GM23248 (cell line): Measurements from ENCODE around the gene STOM. TPM values are rescaled to one million over a fixed set of nuclear protein-coding genes. Genes with fewer than 3 reads are reported as not detected.

Experiments
- DNase-seq: peaks from one replicate; pipeline ENCODE4 v3.0.0-alpha.2; 2015
- H2AFZ ChIP-seq: fragments of 200-600 bp; sonication (generic); 2 replicates; pipeline ENCODE4 v1.6.1; 2016; ENCODE audit warnings: antibody characterized with exemption
- H3F3A ChIP-seq: fragments of 200-600 bp; sonication (generic); 2 replicates; pipeline ENCODE4 v1.6.1; 2016; ENCODE audit warnings: mild to moderate bottlenecking, antibody characterized with exemption, mixed run types; ENCODE audit not compliant: insufficient read depth
- H3K27ac ChIP-seq: fragments of 200-600 bp; sonication (generic); 2 replicates; pipeline ENCODE4 v1.5.1; 2016; ENCODE audit warnings: mild to moderate bottlenecking
- H3K27me3 ChIP-seq: fragments of 200-600 bp; sonication (generic); replicated peaks from 2 replicates; pipeline ENCODE4 v1.6.1; 2016; ENCODE audit warnings: mild to moderate bottlenecking; ENCODE audit not compliant: insufficient read depth
- H3K36me3 ChIP-seq: fragments of 200-600 bp; sonication (generic); 2 replicates; pipeline ENCODE4 v1.6.1; 2016; ENCODE audit warnings: low read depth, mild to moderate bottlenecking
- H3K4me1 ChIP-seq: fragments of 200-600 bp; sonication (generic); 2 replicates; pipeline ENCODE4 v1.6.1; 2016; ENCODE audit warnings: mild to moderate bottlenecking; ENCODE audit not compliant: insufficient read depth
- H3K4me2 ChIP-seq: fragments of 200-600 bp; sonication (generic); one replicate; pipeline ENCODE4 v1.6.1; 2016; ENCODE audit warnings: mild to moderate bottlenecking; ENCODE audit not compliant: unreplicated experiment
- H3K4me3 ChIP-seq: fragments of 200-600 bp; sonication (generic); 2 replicates; pipeline ENCODE4 v1.5.1; 2016; ENCODE audit warnings: mild to moderate bottlenecking
- H3K79me2 ChIP-seq: fragments of 200-600 bp; sonication (generic); 2 replicates; pipeline ENCODE4 v1.6.1; 2016; ENCODE audit warnings: mild to moderate bottlenecking; ENCODE audit not compliant: insufficient read depth
- H3K9ac ChIP-seq: fragments of 200-600 bp; sonication (generic); 2 replicates; pipeline ENCODE4 v1.6.1; 2016; ENCODE audit warnings: mild to moderate bottlenecking
- H3K9me2 ChIP-seq: fragments of 200-600 bp; sonication (generic); 2 replicates; pipeline ENCODE4 v1.6.1; 2016; ENCODE audit warnings: mixed run types, mild to moderate bottlenecking, moderate library complexity; ENCODE audit not compliant: insufficient read depth
- H3K9me3 ChIP-seq: fragments of 200-600 bp; sonication (generic); one replicate; pipeline ENCODE4 v1.6.1; 2017; ENCODE audit warnings: low read depth
- H4K20me1 ChIP-seq: fragments of 200-600 bp; sonication (generic); 2 replicates; pipeline ENCODE4 v1.6.0; 2016; ENCODE audit not compliant: insufficient read depth
- EZH2 ChIP-seq: fragments of 200-600 bp; sonication (generic); IDR thresholded peaks from 2 replicates; pipeline ENCODE4 v1.6.1; 2018; ENCODE audit warnings: antibody characterized with exemption, mild to moderate bottlenecking; ENCODE audit not compliant: insufficient read depth, poor library complexity, severe bottlenecking
- EZH2phosphoT487 ChIP-seq: fragments of 200-600 bp; sonication (generic); IDR thresholded peaks from 2 replicates; pipeline ENCODE4 v1.6.1; 2018; ENCODE audit warnings: antibody characterized with exemption, moderate library complexity, mild to moderate bottlenecking, low read depth; ENCODE audit not compliant: insufficient read depth
- WGBS, 2 experiments: methylation state at CpG; one replicate each; pipeline ENCODE4 v1.1.6; 2015 to 2017; ENCODE audit warnings: low lambda C conversion rate in 2 of 2, low coverage in 1 of 2; ENCODE audit errors: missing lambda C conversion rate in 2 of 2; 5-methylcytosine and 5-hydroxymethylcytosine counted together
- in situ Hi-C: fragments of 300-500 bp; cut with MboI; formaldehyde crosslinking; loops from 2 replicates; pipeline ENCODE4 v1.15.0; 2020
- polyA plus RNA-seq: library from polyadenylated mRNA; unstranded; fragments of >200 nt; fragmentation: Nextera tagmentation; extraction: Ambion mirVana; gene quantifications from 2 replicates; pipeline ENCODE4 v1.2.1, GENCODE V29; 2016
- total RNA-seq: library from RNA; depleted of rRNA; stranded (reverse); fragments of >200 nt; shearing (Covaris generic); gene quantifications from 2 replicates; pipeline ENCODE4 v1.2.3, GENCODE V29; 2014

The STOM gene
- total and polyA plus RNA-seq, 2 experiments from 2014 or later: 58.0 to 68.5 TPM

- in situ Hi-C loops: no loop called here
Measured at GRCh38 chr9:121388140-121388905, 18.3 kb upstream of the STOM start.

GRCh38 chr9:121386442-121387175, 16.6 kb upstream of the STOM start:
- H3K4me1 ChIP-seq: peaks cover 10% of the 10 kb centered on the region
- no peak for DNase-seq
- no peaks in the 10 kb centered on the region for H3K79me2 ChIP-seq
- no peak for TF ChIP-seq EZH2
- TF ChIP-seq EZH2phosphoT487: no peak
- no peak overlapping the region for H3K4me2 ChIP-seq
- H4K20me1 ChIP-seq: no peaks in the 10 kb centered on the region
- no peaks in the 10 kb centered on the region for H3K27me3 ChIP-seq
- H3K36me3 ChIP-seq: no peaks in the 10 kb centered on the region
- no peaks in the 10 kb centered on the region for H3F3A ChIP-seq
- no peaks in the 10 kb centered on the region for H3K9me3 ChIP-seq
- no peak overlapping the region for H3K9ac ChIP-seq
- no peak overlapping the region for H3K4me3 ChIP-seq
- no peaks in the 10 kb centered on the region for H3K9me2 ChIP-seq
- in situ Hi-C loops: no loop called here
- WGBS, 2 experiments: 89 to 93% methylated on average over 2 of the region's 2 CpGs
- H3K27ac ChIP-seq: no peak overlapping the region
- no peak overlapping the region for H2AFZ ChIP-seq

More at GRCh38 chr9:121388140-121388905, 18.3 kb upstream of the STOM start:
- no peaks in the 10 kb centered on the region for H4K20me1 ChIP-seq
- peaks cover 17% of the 10 kb centered on the region for H3K4me1 ChIP-seq
- TF ChIP-seq EZH2phosphoT487: no peak
- 90 to 93% methylated on average over 4 of the region's 4 CpGs for WGBS, 2 experiments
- no peaks in the 10 kb centered on the region; the same call in 1 of the 2 replicates for H3F3A ChIP-seq
- no peaks in the 10 kb centered on the region for H3K27me3 ChIP-seq
- peak; percentile 20 for DNase-seq
- no peak overlapping the region for H3K4me2 ChIP-seq
- H3K9me3 ChIP-seq: no peaks in the 10 kb centered on the region
- no peaks in the 10 kb centered on the region for H3K79me2 ChIP-seq
- H3K4me3 ChIP-seq: no peak overlapping the region
- H3K9ac ChIP-seq: no peak overlapping the region
- H3K36me3 ChIP-seq: no peaks in the 10 kb centered on the region
- H2AFZ ChIP-seq: no peak overlapping the region
- H3K9me2 ChIP-seq: no peaks in the 10 kb centered on the region
- H3K27ac ChIP-seq: no peak overlapping the region

GRCh38 chr9:121383715-121384114, 13.7 kb upstream of the STOM start:
- TF ChIP-seq EZH2 (no peak), EZH2phosphoT487 (no peak)
- Histone ChIP-seq H3K9me2 (no peaks in the 10 kb centered on the region), H3K4me3 (no peak overlapping the region), H3K27ac (no peak overlapping the region), H3K9me3 (no peaks in the 10 kb centered on the region), H3K36me3 (no peaks in the 10 kb centered on the region), H3K27me3 (no peaks in the 10 kb centered on the region), H2AFZ (no peak overlapping the region), H3K4me1 (peaks cover 7% of the 10 kb centered on the region), H3K9ac (no peak overlapping the region), H3K79me2 (no peaks in the 10 kb centered on the region), H3K4me2 (no peak overlapping the region), H3F3A (no peaks in the 10 kb centered on the region), H4K20me1 (no peaks in the 10 kb centered on the region)
- DNase-seq: no peak
- 69 to 74% methylated on average over 6 of the region's 6 CpGs for WGBS, 2 experiments
- in situ Hi-C loops: no loop called here

GRCh38 chr9:121380846-121381245, 10.8 kb upstream of the STOM start:
- Histone ChIP-seq H4K20me1 (no peaks in the 10 kb centered on the region), H3K4me1 (no peaks in the 10 kb centered on the region), H3K27me3 (no peaks in the 10 kb centered on the region), H3K4me2 (no peak overlapping the region), H3K36me3 (no peaks in the 10 kb centered on the region), H3K9ac (no peak overlapping the region), H3K4me3 (no peak overlapping the region), H3K9me2 (no peaks in the 10 kb centered on the region), H3K79me2 (no peaks in the 10 kb centered on the region), H3F3A (no peaks in the 10 kb centered on the region), H3K9me3 (no peaks in the 10 kb centered on the region), H3K27ac (no peak overlapping the region), H2AFZ (no peak overlapping the region)
- TF ChIP-seq EZH2phosphoT487 (no peak), EZH2 (no peak)
- DNase-seq: no peak
- in situ Hi-C loops: no loop called here
